Stimulated activated CD8-positive, alpha-beta memory T cell treated with anti-CD3 and anti-CD28 coated beads, Interleukin-15, amount 100 ng/mL, for 48 hours (primary cell): Measurements from ENCODE around the gene LMOD1.
"Not testable (repeated sequence)": the region's sequence is repeated elsewhere in the genome, so short reads cannot be mapped to it uniquely, and the experiment has no call there.

Experiments
- DNase-seq, 2 donors: peaks; one replicate each; pipeline ENCODE4 v3.0.0-alpha.2; 2020; ENCODE audit warnings: low read depth in 2 of 2

LMOD1 gene

DNA sequence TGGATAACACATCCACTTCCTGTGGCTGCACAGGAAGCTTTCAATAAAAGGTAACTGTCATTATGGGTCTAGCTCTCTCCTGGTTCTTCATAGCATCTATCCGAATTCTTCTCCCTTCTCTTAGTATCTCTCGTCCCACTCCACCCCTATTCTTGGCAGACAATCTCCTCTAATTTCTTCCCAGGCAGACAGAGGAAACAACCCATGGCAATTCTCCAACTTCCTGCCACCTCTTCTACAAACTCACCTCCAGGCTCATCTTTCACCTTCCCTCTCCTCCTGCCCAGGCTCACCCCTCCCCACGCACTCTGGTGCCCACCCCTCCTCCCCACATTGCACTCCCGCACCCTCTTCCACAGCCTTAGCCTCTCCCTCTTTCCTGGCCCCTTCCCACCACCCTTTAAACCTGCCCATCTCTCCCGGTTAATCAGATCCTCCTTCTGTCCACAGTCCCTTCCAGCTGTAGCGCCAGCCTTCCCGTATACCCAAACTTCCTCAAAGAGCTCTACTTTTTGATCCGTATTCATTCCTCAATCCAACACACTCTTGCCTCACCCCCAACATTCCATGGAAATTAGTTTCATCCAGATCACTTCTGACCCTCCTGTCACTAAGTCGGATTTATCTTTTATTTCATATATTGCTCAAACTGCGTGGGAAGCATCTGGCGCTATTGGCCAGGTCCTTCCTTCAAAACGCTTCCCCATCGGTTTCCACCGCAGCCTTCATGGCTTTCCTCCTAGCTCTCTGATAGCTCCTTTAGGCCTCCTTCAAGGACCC, 31.7 kb downstream of the LMOD1 start:
- DNase-seq, result no peak

DNA sequence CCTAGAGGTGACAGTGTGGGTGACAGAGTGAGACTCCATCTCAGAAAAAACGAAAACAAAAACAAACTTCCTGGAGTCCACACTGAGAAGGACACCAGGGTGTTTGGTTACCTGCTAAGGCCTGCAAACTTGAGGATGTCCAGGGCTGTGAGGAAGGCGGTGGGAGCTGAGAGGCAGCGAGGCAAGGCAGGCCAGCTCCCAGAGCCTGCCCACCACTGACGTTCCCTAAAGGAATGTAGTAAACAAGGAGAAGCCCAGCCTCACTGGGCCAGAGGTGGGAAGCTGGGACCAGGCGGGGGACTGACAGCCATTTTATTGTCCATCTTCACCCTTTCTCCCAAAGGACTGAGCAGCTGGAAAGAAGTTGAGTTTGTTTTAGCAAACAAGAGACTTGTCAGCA, 33.5 kb downstream of the LMOD1 start:
- DNase-seq, result no peak

DNA sequence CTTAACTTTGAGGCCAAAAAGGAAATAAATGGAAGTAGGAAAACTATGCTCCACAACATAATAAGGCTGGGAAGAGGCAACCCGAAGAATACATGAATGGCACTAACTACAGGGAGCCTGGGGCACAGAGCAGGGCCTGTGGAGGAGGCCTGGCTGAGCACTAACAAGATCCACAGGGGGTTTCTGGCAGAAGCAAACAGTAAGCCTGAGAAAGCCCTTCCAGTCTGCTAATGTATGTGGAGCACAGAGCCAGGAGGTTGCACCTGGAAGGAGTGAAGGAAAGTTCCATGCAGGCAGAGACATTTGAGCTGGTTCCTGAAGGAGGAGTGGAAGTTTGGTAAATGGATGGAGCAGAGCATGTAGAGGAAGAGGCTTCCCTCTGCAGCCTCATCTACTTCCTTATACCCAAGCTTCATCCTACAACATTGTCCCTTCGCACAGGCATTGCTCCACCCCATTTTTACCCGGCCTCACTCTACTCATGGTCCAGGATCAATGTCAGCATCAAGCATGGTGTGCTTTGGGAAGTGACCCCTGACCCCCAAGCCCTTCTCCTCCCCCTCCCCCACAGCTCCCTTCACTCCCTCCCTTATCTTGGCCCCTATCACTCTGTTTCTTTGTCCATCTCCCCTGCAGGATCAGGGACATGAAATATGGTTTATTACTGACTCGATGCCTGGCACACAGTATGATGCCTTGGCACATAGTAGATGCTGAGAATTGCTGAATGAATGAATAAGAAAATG, 34.3 kb downstream of the LMOD1 start:
- DNase-seq, result no peak

DNA sequence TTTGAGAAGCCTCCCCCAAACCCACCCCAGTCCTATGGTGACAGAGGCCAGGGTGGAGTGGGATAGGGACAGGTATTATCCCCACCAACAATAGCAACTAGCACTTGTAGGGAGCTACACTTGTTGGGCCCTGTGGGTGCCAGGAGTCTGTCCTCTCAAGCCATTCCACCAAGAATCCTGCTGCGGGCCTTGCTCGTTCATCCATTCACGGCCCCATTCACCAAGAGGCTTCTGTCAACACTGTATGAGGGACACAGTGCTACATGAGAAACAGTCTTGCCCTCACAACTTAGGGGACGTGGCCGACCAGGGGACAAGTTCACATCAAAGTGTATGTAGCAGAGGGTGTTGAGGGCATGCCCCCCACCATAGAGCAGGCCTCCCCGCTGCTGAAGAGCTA, 38.7 kb downstream of the LMOD1 start:
- DNase-seq, result no peak

DNA sequence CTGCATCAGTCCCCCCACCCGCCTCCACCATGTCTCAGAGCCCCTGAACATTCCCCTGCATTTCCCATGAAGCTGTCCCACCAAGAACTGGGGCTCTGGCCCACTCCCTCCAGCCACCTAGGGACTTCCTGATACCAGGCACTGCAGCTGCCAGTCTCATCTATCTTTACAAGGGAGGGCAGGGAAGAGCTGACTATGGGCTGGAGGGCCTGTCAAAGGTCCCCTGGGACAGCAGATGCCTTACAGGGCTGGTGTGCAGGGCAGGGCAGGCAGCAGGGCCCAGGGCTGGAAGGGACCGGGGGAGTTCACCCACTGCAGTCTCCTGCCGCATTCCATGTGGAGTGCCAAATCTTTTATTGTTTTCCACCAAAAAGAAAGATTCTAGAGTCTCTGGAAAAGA, 40.0 kb downstream of the LMOD1 start:
- no peak for DNase-seq

DNA sequence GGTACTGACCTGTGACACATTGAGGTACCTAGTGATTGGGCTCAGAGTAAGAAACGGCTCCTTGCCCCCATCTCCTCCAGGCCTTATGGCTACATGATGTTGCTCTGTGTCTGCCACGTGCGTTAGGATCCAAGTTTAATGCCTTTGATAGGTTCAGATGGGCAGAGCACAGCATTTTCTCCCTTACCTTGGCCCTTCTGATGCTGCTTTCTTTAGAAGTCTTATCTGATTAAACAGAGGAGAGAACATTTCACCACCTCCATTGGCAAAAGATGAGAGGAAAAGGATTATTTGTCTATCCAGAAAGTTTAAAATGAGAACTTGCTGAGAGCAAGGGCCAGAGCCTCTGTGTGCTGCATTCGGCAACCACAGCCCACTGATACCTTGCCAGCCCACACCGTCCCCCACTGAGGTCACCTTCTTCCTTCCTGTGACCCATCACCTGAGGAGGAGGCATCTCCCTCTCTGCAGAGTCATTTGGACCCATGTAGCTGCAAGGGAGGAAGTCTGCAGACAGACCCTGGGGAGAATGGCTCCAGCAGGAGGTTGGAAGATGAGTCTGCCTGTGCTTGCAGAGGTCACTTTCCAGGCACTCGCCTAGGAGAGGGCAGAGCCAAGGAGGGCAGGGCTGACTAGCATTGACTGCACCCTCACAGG, 41.0 kb downstream of the LMOD1 start:
- DNase-seq, result peak in 1 of 2 donors; percentile 4

DNA sequence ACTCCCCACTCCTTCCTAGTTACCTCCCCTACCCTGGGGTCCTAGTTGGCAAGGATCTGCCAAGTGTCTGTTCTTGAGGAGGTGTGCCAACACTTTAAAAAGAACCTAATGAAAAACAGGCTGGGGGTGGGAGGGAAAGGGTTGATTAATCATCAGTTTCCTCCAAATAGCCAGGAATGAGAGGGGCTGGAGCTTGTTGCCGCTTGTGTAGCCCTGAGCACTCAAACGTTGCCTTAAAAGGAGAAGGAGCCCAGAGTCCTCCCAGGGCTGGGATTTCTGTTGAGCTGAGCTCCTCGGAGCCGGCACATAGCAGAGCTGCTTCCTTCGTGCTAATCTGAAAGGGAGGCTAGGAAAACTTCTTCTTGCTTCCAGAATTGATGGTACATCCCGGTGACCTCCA, 41.8 kb downstream of the LMOD1 start:
- DNase-seq, result no peak

DNA sequence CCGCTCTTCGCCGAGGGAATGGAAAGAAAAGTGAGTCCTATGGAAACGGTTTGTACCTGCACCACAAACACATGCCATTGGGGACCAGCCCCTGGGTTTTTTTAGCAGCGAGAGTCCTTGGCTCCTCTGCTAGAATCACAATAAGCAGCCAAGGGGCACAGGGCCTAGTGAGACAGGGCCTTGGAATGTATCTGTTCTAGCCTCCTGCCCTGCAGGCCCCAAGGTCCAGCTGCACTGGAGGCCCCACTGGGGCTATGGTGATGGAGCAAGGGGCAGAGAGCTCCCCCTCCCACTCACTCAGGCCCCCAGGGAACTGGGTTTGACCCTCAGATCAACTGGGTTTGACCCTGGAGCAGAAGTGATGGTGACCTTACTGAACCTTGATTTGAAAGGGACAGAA, 43.2 kb downstream of the LMOD1 start:
- DNase-seq, result no peak

DNA sequence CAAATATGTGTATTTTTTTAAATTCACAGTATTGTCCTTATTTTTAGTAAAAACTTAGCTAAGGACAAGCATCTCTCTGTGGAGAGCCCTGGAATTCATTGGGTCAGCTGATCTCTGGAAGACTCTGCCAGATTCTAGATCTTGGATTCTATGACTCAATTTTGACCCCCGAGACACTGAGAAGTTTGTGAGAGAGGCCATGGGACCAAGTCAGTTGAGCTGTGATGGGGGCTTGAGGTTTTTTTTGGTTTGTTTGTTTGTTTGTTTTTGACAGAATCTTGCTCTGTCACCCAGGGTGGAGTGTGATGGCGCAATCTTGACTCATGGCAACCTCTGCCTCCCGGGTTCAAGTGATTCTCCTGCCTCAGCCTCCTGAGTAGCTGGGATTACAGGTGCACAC, 44.1 kb downstream of the LMOD1 start:
- no peak for DNase-seq

DNA sequence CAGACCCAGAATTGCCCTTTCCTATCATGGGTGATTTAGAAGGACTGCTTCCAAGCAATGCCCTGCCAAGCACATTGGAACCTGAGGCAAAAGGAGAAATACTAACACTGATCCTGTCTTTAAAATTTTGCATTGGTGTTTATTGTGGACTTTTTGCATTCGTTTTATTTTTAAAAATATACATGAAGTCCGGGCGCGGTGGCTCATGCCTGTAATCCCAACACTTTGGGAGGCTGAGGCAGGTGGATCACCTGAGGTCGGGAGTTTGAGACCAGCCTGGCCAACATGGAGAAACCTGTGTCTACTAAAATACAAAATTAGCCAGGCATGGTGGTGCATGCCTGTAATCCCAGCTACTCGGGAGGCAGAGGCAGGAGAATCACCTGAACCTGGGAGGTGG, 45.3 kb downstream of the LMOD1 start:
- not testable (repeated sequence) for DNase-seq

DNA sequence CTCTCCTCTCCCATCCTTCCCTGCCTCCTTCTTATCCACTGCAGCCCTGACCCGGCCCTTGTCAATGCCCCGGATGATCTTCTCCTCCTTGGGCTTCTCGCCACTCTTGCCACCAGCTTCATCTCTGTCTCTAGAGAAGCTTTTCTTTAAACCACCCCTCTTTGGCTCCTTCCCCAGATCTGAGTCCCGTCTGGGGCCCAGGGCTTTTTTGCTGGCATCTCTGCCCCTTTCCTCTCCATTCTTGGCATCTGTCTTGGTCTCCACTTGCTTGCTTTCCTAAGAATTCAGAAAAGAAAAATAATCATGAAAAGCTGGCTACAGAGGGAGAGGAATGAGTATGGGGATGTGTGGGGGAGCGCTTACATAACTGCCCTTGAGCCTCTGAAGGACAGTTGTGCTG, 45.9 kb downstream of the LMOD1 start:
- DNase-seq, result no peak

DNA sequence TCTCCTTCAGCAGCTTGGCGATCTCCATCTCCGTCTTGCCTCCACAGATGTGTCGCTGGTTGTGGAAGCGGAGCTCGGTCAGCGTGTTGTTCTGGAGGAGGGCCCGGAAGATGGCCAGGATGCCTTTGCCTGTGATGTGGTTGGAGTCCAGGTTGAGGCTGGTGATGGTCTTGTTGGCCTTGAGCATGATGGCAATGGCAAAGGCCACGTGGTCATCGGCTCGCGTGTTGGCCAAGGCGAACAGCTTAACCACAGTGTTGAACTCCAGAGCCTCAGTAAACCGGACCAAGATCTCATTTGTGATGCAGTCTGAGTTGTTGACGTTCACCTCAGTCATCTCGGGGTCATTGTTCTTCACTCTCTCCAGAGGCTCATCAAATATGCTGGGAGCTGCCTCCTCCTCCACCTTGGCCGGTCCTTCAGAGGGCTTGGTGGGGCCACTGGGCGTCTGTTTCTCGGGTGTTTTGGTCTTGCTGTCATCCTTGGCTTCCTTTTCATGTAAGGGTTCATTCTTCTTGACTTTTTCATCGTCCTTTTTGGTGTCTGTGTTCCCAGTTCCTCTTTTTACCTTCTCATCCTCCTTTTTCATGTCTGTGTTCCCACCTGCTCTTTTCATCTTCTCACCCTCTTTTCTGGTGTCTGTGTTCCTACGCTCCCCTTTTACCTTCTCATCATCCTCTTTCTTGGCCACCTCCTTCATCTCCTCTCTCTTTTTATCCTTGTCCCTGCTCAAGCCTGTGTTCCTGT, 46.5 kb downstream of the LMOD1 start:
- DNase-seq, result no peak

DNA sequence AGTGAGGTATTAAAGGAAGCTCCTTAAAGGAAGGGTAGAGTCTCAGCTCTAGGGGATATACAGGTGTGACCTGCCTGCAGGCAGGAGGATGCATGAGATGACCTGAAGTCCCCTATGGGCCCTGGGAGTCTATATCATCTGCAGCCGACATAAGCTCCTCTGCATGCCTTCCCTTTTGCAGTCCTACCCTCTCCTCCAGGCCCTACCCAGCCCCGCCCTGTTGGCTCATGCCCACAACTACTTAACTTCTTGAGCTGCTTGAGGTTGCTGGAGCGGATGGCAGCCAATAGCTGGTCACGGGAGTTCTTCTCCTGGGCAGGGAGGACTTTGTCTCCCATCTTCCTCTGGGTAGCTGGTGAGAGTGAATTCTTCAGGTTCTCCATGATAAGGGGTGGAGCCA, 47.4 kb downstream of the LMOD1 start:
- no peak for DNase-seq

DNA sequence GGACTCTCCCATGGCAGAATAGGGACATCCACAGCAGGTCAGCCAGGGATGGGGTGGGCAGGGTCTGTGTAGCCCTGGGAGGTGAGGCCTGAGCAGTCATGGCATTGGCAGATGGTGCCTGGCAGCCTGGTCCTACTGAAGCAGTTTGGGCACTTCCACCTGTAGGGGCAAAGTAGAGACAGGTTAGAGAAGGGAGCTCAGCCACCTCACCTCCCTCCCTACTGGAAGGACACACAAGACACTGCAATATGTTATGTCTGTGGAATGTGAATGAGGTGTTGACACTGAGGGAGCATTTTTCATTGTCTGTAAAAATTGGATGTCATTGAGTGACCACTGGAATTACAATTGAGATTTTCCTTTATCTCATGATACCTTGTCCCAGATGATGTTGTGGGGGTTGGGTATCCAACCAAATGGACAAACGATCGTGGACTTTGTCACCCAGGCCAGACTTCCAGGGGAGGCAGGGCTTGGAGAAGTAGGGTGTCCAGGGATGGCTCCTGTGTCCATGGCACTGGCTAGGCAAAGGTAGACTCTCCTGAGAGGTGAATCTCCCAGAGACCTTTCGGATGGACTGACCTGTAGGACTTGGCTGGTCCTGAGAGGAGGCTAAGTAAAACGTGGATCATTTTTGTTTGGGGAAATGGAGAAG, 48.0 kb downstream of the LMOD1 start:
- no peak for DNase-seq

DNA sequence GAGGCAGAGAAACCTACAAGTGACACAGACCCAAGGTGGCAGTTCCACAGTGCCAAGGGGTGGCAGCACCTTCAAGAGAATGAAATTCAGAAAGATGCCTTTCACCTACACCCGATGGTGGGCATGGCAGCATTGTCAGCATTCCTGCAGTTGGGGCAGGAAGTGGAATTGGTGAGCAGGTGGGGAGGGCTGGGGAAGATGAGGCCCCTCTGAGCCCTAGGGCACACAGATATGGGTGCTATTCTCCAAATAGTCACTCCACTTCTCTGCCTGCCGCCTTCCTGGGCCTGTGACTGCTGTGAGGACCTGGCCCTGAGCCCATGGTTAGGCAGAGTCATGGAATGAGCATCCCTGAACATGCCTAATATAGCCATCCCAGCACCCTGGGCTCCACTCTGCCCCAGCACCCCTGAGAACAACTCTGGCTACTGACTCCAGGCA, 49.4 kb downstream of the LMOD1 start:
- DNase-seq, result no peak

DNA sequence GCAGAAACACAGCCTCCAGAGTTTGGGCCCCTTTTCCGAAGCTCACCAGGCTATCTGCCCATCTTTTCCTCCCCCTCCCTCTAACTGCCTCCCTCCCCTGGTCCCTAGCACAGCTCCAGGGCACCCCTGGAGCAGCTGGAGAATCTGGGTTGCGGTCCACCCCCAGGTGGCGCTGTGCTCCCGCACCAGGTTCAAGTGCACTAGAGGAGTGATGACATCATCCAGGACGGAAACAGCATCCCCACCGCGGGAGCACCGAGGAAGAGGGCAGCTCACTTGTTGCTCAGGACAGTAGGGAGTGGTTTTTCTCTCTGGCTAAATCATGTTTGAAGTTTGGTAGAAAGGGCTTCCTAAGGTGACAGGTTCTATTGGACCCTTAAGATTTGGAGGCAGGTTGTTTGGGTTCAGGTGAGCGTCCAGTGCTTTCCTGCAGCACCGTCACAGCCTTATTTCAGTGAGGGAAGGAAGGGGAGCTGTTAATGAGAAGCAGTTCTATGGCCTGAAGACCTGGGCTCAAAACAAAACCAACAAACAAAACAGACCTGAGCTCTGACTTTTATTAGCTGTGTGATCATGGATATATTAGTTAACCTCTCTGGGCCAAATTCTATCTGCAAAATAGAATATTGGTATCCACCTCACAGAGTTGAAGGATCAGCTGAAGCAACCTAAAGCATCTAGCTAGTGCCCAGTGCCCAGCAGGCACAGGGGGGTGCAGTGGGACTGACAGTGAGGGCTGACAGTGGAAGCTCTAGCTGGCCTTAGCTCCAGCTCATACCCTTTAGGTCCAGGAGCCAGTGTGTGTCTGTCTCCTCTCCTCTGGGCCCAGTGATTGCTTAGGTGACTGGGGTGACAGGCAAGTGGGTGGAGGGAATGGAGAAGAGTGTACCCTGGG, 50.2 kb downstream of the LMOD1 start:
- peak; percentile 75 to 76 for DNase-seq

DNA sequence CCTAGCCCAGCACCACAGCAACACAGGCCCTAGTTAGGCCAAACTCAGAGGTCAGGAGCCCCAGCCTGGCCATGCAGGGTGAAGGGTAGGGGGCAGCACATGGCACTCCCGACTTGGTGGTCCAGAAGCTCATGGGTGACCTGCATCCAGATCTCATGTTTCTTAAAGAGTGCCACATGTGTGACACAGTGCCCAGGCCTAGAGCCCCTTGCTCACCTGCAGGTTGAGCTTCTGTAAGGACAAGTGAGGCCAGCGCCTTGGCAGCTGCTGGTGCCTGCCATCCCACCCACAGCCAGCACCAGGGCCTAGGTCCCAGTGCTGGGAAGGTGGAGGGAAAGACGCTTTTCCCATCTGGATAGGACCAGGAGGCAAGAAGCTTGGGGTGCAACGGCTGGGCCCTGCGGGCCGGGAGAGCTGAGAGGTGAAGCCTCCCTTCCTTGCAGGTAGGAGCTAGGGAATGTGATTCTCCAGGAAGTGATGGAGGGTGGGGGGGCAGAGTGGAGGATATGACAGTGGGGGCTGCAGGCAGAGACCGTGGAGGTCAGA, 51.2 kb downstream of the LMOD1 start:
- no peak for DNase-seq

DNA sequence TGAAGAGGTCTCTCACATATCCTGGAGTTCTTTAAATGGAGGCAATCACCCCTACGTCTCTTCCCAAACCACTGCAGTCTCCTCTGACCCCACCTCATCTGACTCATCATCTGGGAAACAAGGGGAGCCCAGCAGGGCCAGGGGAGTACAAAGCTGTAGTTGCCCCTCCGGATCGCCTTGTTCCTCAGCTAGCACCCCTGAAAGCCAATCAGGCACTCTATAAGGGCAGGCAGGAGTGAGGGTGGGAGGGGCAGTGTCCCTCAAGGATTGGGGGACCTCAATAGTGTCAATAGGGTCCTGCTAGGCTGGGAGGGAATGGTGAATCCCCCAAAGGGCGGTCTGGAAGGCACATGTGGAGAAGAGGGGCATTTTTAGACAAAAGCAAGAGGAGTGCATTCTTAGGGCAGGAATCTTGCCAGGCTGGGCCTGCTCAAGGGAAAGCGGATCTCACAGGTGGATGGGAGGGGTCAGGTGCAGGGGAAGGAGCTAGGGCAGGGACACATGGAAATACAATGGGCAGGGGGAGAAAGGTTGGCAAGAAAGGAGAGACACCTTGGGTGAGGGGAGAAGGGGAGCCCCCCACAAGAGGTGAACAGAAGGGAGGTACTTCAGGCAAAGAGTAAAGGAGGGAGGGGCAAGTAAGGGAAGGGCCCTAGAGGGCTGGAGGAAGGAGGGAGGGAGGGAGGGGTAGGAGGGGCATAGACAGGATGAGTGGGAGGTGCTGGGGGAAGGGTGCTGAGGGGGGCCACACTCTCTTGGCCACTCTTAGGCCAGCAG, 51.8 kb downstream of the LMOD1 start:
- DNase-seq, result no peak

DNA sequence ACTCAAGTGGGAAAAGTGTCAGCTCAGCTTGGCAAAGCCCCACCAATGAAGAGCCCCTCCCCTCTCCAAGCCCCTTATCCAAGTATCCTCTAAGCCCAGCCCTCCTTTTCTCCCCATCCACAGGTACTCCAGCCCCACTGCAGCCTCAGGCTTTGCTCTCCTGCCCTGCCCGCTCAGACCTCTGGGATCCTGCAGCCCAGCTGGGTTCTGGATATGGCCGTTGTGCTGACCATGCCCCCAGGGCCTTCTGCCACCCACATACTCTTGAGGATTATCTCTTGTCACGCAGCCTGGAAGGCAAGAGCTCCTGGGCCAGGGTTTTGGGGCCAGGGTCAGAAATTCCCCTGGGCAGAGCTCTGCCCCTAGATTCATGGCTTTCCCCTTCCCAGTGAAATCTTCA, 52.9 kb downstream of the LMOD1 start:
- DNase-seq, result no peak
